Esophagus squamous epithelium (tissue), 5 donors: Measurements from ENCODE around the gene STK32C. TPM values are rescaled to one million over a fixed set of nuclear protein-coding genes. Genes with fewer than 3 reads are reported as not detected.
"Not testable (repeated sequence)": the region's sequence is repeated elsewhere in the genome, so short reads cannot be mapped to it uniquely, and the experiment has no call there.

Experiments used
- DNase-seq: peaks from one replicate; lab custom pipeline; 2025; lab: John Stamatoyannopoulos, UW
- H3K27ac ChIP-seq, 4 donors: fragments of 200-600 bp; sonication (generic); one replicate each; pipeline ENCODE4 v1.5.1; 2016 to 2019; ENCODE audit warnings: mild to moderate bottlenecking in 1 of 4
- H3K27me3 ChIP-seq, 4 donors: fragments of 200-600 bp; sonication (generic); 1 replicate in 3 of 4; 2 replicates in 1 of 4; pipeline versions ENCODE4 v1.5.1 to v1.6.0; 2017 to 2021; ENCODE audit warnings: antibody characterized with exemption in 1 of 4
- H3K36me3 ChIP-seq, 3 donors: fragments of 200-600 bp; sonication (generic); one replicate each; pipeline ENCODE4 v1.5.1; 2016 to 2019
- H3K4me1 ChIP-seq, 3 donors: fragments of 200-600 bp; sonication (generic); one replicate each; pipeline ENCODE4 v1.5.1; 2017 to 2019
- H3K4me3 ChIP-seq, 4 donors: fragments of 200-600 bp; sonication (generic); 1 replicate in 3 of 4; 2 replicates in 1 of 4; pipeline ENCODE4 v1.5.1; 2016 to 2019; ENCODE audit warnings: mild to moderate bottlenecking in 2 of 4, moderate library complexity in 1 of 4
- H3K9me3 ChIP-seq, 3 donors: fragments of 200-600 bp; sonication (generic); one replicate each; pipeline ENCODE4 v1.5.1; 2016 to 2019
- CTCF ChIP-seq, 6 experiments: fragments of 450-650 bp in 4 of 6; fragments of 200-600 bp in 2 of 6; sonication (generic) in 2 of 6; IDR thresholded peaks; one replicate each; pipeline ENCODE4 v1.5.1; 2016 to 2019; ENCODE audit warnings: antibody characterized with exemption in 6 of 6, mild to moderate bottlenecking in 4 of 6, moderate library complexity in 4 of 6
- POLR2A ChIP-seq, 4 donors: fragments of 450-650 bp; IDR thresholded peaks; one replicate each; pipeline ENCODE4 v1.6.1; 2017; ENCODE audit warnings: antibody characterized with exemption in 4 of 4, mild to moderate bottlenecking in 4 of 4, moderate library complexity in 3 of 4
- WGBS, 2 donors: methylation state at CpG; one replicate each; pipeline ENCODE4 v1.1.5; 2018; 5-methylcytosine and 5-hydroxymethylcytosine counted together
- intact Hi-C: fragments of 100-400 bp; cut with DNase I; formaldehyde crosslinking; loops from one replicate; pipeline ENCODE4 v1.15.0; 2022
- total RNA-seq, 4 donors: library from RNA; depleted of rRNA; stranded (reverse); fragments of >200 nt; gene quantifications; one replicate each; pipeline ENCODE4 v1.1.0, GENCODE V29; 2016
- donor health status: DM: yes; HTN: yes; CAD: no.

STK32C gene
- total RNA-seq, 4 donors from 2014 or later = 2.3 to 5.5 (median 2.6) TPM

GRCh38 chr10:132162590-132163277 is 145.0 kb downstream of the STK32C start:
- no peak for DNase-seq
- TF ChIP-seq CTCF (IDR thresholded peaks at IDR 0.05) (no peak), POLR2A (IDR thresholded peaks at IDR 0.05) (no peak)
- 29 to 39% methylated on average over 2 to 6 of the region's 10 CpGs for WGBS, 2 donors
- H3K4me3 ChIP-seq = no peak overlapping the region
- no peak overlapping the region for H3K27ac ChIP-seq
- no peaks in the 10 kb centered on the region for H3K36me3 ChIP-seq
- H3K9me3 ChIP-seq = no peaks in the 10 kb centered on the region
- peaks cover 0 to 30% (median 0%) of the 10 kb centered on the region in 4 donors for H3K27me3 ChIP-seq
- peaks cover 0 to 9% (median 0%) of the 10 kb centered on the region in 3 donors for H3K4me1 ChIP-seq
- intact Hi-C loops = no loop called here

- intact Hi-C loops = no loop called here
- WGBS, 2 donors = 30 to 43% methylated on average over 5 to 8 of the region's 12 CpGs
- no peak overlapping the region for H3K4me3 ChIP-seq
- DNase-seq = no peak
- TF ChIP-seq POLR2A (IDR thresholded peaks at IDR 0.05) (no peak), CTCF (IDR thresholded peaks at IDR 0.05) (no peak)
- H3K27ac ChIP-seq = no peak overlapping the region
- no peaks in the 10 kb centered on the region for H3K36me3 ChIP-seq
- no peaks in the 10 kb centered on the region for H3K9me3 ChIP-seq
- H3K27me3 ChIP-seq = peaks cover 0 to 30% (median 0%) of the 10 kb centered on the region in 4 donors
- peaks cover 0 to 9% (median 0%) of the 10 kb centered on the region in 3 donors for H3K4me1 ChIP-seq
Measured at GRCh38 chr10:132162021-132162531, 145.7 kb downstream of the STK32C start.

GRCh38 chr10:132160834-132161622 is 146.7 kb downstream of the STK32C start:
- H3K4me1 ChIP-seq, intact Hi-C loops, H3K27ac ChIP-seq, H3K9me3 ChIP-seq, H3K4me3 ChIP-seq, H3K36me3 ChIP-seq, DNase-seq: not testable (repeated sequence)
- WGBS, 2 donors = 60% methylated on average over 1 of the region's 4 CpGs; no CpG with 5 or more reads in 1 of the 2 donors
- peaks cover 0 to 30% (median 0%) of the 10 kb centered on the region in 4 donors for H3K27me3 ChIP-seq

DNA sequence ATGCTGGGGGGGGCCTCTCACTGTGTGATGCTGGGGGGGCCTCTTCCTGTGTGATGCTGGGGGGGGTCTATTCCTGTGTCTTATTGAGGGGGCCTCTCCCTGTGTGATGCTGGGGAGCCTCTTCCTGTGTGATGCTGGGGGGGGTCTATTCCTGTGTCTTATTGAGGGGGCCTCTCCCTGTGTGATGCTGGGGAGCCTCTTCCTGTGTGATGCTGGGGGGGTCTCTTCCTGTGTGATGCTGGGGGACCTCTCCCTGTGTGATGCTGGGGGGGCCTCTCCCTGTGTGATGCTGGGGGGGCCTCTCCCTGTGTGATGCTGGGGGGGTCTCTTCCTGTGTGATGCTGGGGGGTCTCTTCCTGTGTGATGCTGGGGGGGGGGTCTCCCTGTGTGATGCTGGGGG is 147.5 kb downstream of the STK32C start:
- H3K9me3 ChIP-seq, DNase-seq, intact Hi-C loops, H3K4me3 ChIP-seq, H3K4me1 ChIP-seq, H3K36me3 ChIP-seq, H3K27ac ChIP-seq: not testable (repeated sequence)
- H3K27me3 ChIP-seq = peaks cover 0 to 24% (median 0%) of the 10 kb centered on the region in 4 donors

DNA sequence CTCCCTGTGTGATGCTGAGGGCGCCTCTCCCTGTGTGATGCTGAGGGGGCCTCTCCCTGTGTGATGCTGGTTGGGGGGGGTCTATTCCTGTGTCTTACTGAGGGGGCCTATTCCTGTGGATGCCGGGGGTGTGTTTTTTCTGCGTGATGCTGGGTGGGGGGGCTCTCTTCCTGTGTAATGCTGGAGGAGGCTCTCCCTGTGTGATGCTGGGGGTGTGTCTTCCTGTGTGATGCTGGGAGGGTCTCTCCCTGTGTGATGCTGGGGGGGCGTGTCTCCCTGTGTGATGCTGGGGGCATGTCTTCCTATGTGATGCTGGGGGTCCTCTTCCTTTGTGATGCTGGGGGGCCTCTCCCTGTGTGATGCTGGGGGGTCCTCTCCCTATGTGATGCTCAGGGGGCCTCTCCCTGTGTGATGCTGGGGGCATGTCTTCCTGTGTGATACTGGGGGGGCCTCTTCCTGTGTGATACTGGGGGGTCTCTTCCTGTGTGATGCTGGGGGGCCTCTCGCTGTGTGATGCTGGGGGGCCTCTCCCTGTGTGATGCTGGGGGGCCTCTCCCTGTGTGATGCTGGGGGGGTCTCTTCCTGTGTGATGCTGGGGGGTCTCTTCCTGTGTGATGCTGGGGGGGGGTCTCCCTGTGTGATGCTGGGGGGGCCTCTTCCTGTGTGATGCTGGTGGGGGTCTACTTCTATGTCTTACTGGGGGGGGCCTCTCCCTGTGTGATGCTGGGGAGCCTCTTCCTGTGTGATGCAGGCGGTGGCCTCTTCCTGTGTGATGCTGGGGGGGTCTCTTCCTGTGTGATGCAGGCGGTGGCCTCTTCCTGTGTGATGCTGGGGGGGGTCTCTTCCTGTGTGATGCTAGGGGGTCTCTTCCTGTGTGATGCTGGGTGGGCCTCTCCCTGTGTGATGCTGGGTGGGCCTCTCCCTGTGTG is 148.2 kb downstream of the STK32C start:
- H3K36me3 ChIP-seq, intact Hi-C loops, H3K9me3 ChIP-seq, DNase-seq, H3K4me1 ChIP-seq, H3K4me3 ChIP-seq, H3K27ac ChIP-seq: not testable (repeated sequence)
- H3K27me3 ChIP-seq = peaks cover 0 to 19% (median 0%) of the 10 kb centered on the region in 4 donors
- WGBS, 2 donors = no CpG with 5 or more reads among the region's 7 CpGs

GRCh38 chr10:132158823-132159222 is 148.9 kb downstream of the STK32C start:
- Histone ChIP-seq H3K36me3 (no peaks in the 10 kb centered on the region), H3K27me3 (peaks cover 0 to 12% (median 0%) of the 10 kb centered on the region in 4 donors), H3K4me1 (peaks cover 0 to 9% (median 0%) of the 10 kb centered on the region in 3 donors), H3K4me3 (no peak overlapping the region), H3K27ac (no peak overlapping the region), H3K9me3 (no peaks in the 10 kb centered on the region)
- intact Hi-C loops = no loop called here
- no CpG with 5 or more reads among the region's 7 CpGs for WGBS, 2 donors
- DNase-seq = no peak
- TF ChIP-seq POLR2A (IDR thresholded peaks at IDR 0.05) = no peak
